IPS-11a (cell line): Measurements from ENCODE around the gene SCAMP2.

ENCODE experiments used
- H3K4me3 ChIP-seq: one replicate; pipeline ENCODE4 v1.5.1; 2013; ENCODE audit warnings: low read depth, low read length, control low read depth

Gene SCAMP2

DNA sequence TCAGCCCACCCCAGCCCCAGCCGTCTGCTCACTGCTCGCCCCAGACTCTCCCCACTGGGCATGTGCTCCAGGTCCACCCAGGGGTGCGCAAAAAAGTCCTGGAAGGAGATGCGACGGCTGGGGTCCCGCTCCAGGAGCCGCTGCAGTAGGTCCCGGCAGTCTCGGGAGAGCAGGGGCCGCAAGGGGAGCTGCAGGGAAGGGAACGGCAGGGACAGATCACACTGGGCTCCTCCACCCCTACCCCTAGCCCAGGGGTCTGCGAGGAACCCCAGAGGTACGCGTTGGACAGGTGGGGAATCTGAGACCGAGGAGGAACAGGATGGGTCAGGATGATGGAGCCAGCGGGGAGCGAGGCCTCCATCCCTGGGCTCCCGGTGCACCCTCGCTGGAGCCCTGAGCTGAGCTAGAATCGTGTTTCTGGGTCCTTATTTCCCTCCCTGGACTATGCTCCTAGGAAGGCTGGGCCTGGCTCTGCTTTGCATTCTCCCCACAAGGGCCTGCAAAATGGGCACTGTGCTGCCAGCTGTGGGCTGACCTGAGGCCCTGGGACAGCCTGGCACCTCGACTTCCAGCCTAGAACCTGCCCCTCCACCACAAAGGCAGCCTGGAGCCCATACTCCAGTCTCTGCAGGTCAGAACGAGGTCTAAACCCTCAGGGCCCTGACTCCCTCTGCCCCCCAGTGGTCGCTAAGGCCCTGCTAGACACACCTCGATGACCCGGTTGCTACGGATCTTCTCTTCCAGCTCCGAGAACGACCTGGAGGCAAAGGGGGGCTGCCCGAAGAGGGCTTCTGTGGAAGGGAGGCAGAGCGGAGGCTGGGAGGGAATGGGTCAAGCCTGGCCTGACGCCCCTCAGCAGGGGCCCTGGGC, 33.4 kb downstream of the SCAMP2 start:
- H3K4me3 ChIP-seq: no peak overlapping the region

DNA sequence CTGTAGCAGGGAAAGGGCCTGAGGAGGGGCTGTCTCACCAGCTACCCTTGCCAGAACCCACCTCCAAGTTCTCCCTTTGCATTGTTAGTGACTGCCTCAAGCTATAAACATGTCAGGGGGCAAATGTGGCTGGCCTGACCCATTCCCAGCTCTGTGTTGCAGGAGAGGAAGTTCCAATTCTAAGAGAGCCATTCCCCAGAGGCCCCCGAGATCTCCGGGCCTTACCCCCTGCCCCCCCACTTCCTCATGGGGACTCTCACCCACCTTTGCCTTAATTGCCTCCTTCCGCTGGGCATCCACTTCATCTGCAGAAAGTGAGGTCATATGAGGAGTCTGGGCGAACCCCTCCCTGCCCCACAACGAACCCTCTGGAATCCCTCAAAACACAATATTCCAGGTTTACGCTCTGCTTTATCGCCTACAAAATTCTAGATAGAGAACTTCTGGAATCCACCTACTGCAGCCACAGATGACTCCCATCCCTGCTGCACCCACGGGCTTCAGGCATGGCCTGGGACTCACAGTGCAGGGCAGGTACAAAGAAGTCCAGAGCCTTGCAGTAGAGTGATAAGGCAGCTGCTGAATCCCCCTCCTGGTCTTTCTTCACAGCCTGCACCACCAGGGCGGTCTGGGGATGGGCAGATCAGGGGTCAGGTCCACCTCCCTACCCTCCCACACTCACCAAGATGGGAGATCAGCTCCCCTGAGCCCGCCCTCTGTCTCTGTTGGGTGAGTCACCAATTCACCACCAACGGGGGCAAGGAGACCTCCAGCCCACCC, 34.2 kb downstream of the SCAMP2 start:
- no peak overlapping the region for H3K4me3 ChIP-seq

DNA sequence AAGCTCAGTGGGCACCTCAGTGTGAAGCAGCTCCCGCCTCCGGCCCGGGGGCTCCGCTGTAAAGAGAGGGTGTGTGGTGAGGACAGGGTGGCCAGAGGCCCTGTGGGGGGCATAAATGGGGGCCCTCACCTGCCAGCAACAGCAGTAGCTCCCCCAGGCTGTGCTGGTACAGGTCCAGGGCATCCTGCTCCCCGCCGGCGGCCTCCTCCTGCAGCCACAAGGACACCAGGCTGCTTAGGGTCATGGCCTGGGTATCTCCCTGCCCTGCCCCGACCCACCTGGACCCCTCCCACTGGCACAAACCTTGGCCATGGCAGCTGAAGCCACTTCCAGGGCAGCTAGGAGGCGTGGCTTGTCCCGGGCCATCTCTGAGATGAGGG, 35.0 kb downstream of the SCAMP2 start:
- no peak overlapping the region for H3K4me3 ChIP-seq

DNA sequence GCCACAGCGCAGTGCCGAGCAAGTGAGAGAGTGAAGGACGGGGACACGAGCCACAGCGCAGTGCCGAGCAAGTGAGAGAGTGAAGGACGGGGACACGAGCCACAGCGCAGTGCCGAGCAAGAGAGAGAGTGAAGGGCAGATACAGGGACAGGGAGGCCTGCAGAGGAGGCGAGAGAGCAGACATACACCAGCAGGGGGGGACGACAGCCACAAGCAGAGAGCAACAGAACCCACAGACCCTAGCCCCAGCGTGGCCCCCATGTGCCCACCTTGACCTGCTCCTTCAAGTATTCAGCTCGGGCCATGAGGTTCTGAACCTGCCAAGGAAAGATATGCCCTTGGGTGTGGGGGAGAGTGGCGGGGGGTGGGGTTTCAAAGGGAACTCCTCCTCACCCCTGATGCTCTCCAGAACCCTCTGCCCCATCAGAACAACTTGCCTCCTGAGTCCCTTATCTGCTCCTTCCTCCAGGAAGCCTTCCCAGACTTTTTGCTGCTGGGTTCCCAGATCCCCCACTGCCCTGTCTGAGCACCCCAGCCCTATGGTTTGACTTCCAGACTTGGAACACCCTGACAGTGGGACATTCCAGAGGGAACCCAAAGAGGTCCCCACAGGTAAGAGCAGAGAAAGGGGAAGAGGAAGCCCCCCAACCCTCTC, 35.6 kb downstream of the SCAMP2 start:
- no peak overlapping the region for H3K4me3 ChIP-seq

DNA sequence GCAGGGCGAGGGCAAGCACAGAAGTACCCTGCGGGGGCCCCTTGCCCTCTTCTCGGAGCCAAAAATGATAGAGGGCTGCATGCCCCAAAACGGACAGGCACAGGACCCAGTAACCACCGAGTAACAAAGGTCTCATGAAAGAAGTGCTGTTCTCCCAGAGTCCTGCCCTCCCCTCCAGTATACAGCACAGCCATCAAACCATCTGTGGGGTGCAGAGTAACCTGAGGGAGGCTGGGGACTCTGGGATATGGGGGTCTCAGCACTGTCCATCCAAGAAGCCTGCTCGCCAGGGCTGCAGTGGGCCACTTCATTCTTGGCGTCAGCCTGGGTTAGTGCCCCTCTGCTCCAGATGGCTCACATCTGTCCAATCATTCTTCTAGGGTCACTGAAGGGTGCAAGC, 36.3 kb downstream of the SCAMP2 start:
- no peak overlapping the region for H3K4me3 ChIP-seq

DNA sequence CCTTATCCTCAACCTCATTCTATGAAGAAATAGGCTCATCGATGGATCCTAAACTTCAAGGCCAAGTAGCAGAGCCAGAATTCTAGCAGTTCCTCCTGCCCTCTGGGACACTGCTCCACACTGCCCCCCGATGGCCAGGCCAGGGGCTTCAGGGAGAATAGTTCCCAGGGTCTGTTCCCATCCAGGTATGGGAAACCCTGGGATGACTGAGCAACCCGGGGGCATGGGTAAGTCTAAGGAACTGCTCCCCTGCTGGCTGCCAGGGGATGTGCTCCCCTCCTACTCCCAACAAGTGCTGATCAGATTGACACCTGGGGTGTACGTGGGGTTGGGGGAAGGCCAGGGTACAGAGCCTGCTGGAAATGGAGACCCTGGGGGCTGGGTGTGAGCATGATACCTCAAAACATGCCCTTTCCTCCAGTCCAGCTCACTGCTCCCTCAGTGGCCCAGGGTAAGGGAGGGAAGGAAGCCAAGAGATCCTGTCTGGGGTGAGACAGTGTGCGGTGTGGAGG, 37.8 kb downstream of the SCAMP2 start:
- no peak overlapping the region for H3K4me3 ChIP-seq

DNA sequence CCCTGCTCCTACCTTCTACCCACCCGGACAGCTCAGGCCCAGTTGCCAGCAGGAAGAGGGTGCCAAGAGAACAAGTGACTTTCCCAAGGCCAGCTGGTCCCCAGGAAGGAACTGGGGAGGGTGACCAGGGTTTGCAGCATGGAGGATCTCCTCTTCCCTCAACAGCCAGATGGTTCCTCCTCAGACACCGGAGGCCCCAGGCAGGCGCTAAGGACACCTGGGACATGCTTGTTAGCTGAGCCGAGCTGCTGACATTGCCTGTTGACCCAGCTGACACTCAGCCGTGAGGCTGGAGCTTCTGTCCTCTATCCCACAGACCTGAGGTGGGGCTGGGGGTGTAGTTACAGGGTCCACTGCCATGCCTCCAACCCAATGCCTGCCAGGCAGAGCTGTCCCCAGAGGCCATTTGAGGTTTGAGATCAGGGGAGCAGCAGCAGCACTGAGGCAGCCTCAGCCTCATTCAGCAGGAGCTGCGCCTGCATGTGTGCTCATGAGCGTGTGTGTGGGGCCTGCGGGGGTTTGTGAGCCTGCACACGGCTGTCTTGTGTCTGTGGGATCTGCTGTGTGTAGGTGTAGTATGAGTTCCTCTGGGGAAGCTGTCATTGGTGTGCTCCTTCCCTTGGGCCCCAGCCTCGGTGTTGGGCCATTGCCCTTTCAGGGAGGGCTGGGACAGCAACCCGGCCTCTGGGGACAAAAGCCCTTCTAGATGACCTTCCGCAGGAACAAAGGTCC, 39.6 kb downstream of the SCAMP2 start:
- no peak overlapping the region for H3K4me3 ChIP-seq

DNA sequence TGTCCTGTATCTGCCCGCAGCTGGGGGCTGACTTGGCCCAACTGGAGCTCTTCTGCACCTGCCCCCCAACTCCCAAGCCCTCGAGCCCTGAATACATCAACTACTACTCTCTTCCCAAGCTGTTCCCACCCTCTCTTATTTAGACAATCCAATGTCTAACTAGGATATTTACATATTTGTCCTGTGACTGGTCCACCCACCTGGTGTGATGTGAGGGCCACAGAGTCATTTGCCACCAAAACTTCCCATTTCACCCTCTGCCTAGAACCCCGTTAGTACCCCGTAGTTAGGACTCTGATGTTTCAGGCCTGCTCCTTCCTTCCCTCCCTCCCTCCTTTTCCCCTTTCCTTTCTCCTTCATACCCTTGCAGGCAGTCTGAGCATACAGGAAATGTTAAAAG, 40.3 kb downstream of the SCAMP2 start:
- no peak overlapping the region for H3K4me3 ChIP-seq

DNA sequence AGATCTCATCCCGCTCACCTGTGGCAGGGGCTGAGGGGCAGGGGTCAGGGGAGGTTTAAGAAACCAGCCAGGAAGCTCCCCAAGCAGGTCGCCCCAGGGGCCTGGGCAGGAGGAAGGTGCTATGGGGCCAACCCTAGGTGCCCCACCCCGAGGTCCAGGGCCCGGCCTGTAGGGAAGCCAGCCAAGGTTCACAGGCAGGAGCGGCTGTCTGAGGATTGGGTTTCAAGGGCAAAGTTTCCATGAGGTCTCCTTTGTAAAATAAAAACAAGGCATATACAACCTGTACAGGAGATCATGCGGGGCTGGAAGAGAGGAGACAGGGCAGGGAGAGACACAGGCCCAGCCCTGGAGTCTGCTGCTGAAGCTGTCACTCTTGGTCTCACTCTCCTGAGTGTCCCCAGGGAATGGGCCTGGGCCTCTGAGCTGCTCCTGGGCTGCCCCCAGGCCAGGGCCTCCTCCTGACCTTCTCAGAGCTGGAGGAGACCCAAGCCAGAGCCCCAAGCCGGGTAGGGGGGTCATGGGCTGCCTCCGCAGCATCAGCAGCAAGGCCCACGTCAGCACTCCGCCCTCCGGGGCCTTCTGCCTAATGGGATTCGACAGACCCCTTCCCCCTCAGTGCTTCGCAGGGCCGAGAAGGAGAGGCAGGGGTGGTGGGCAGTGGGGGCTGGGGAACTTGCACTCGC, 41.2 kb downstream of the SCAMP2 start:
- H3K4me3 ChIP-seq: no peak overlapping the region

DNA sequence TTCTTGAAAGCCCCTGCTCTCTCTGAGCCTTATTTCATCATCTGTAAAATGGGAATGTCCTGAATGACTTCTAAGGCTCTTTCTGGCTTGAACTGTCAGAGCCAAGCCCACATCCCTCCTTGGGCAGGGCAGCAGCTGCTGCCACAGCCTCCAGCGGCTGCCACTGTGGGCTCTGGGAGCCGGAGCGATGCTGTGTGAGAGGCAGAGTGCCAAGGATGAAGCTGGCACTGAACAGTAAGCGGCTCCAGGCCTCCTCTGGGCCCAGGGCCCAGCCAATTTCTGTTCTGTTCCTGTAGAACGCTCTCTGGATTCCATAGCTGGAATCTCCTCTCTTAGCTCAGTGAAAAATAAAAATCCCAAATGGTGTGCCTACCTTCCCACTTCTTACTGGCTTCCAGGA, 42.3 kb downstream of the SCAMP2 start:
- no peak overlapping the region for H3K4me3 ChIP-seq

DNA sequence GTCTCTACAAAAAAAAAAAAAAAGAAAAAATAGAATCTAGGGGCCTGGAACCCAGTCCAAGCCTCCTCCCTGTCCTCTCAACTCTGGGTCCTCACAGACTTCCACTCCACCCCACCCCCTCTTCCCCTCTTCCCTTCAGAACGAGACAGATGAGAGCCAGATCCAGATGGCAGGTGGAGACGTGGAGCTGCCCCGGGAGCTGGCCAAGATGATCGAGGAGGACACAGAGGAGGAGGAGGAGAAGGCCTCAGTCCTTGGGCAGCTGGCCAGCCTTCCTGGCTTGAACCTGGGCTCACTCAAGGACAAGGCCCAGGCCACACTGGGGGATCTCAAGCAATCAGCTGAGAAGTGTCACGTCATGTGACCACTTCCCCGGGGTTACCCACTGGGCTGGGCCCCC, 43.2 kb downstream of the SCAMP2 start:
- no peak overlapping the region for H3K4me3 ChIP-seq

DNA sequence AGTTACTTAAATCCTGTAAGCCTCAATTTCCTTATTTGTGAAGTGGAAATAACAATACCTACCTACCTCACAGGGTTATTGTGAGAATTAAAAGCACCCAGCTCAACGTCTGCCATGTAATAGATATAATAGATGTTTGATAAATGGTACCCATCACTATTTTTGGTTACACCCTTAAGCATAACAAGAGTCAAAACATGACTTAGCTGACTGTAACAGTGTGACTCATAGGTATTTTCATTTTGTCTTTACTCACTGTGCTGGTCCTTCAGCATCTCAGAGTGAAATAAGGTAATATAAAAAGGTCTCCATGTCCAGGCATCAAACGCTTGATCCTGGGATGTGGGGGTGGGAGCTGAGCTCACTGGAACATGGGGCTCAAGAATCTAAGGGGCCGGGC, 43.7 kb downstream of the SCAMP2 start:
- no peak overlapping the region for H3K4me3 ChIP-seq

DNA sequence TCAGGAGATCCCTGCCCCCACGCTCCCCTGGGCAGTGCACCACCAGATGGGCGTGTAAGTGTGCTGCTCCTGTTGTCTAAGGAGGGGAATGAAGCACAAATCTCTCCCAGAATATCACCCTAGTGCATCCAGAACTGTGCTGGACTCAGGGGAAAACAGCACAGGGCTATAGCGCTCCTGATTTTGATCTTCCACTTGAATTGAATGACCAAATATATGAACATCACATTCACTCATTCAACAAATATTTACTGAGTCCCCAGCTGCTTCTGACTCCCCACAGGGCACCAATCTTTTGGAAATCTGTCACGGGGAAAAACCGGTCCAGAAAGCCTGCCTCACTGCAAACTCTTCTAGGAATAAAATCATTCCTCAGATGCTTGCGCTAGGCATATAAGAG, 44.3 kb downstream of the SCAMP2 start:
- no peak overlapping the region for H3K4me3 ChIP-seq

DNA sequence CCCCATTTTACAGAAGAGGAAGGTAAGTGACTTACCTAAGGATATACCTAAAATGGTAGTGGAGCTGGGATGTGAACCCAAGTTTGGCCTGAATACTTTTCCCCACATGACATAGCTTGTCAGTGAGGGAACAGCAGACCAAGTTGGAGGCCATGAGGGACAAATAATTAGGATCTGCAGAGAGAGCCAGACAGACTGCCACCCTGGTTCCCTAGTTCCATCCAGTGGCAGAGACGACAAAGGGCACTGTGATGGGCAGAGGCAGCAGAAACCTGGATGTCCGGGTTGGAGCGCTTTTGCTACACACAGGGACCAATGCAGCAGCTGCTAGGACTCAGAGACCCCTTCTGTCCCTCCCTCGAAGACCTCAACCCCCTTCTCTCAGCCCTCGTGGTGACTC, 45.6 kb downstream of the SCAMP2 start:
- H3K4me3 ChIP-seq: no peak overlapping the region

DNA sequence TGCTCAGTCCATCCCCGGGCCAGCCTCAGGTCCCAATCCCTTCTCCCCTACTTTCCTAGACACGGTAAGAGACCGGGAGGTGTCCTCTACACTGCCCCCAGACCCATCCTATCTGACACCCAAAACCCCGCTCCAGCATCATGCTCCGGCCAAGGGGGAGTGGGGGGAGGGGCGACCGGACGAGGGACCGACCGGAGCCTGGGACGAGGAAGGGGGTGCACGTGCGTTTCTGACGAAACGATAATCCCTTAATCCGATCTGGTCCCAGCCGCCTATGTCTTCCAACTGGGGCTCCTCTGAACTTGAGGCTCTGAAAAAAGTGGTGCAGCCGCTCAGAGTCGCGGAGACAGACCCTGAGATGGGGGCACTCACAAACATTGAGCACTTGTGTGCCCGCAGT, 46.2 kb downstream of the SCAMP2 start:
- H3K4me3 ChIP-seq: no peak overlapping the region

DNA sequence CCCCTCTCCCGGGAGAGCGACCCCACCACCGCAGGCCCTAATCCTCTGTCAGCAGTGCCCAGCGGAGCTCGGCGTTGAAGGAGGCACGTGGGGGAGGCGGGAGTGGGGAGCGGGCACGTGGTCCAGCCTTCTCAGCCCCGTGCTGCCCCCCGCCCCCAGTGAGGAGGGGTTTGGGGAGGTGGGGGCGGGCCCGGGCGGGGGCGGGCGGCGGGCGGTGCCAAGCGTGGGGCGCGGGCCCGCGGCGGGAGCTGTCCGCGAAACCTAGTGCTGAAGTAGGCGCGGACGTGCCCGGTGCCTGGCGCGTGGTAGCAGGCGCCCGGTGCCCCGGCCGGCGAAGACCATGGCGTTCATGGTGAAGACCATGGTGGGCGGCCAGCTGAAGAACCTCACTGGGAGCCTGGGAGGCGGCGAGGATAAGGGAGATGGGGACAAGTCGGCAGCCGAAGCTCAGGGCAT, 46.8 kb downstream of the SCAMP2 start, which contains the start of gene CPLX3:
Gene CPLX3 (plus strand): TSS at position 264 of the 456 bp plus-strand sequence. CDS start 77 bp downstream, at position 341.
- H3K4me3 ChIP-seq: no peak within 1 kb of the TSS

DNA sequence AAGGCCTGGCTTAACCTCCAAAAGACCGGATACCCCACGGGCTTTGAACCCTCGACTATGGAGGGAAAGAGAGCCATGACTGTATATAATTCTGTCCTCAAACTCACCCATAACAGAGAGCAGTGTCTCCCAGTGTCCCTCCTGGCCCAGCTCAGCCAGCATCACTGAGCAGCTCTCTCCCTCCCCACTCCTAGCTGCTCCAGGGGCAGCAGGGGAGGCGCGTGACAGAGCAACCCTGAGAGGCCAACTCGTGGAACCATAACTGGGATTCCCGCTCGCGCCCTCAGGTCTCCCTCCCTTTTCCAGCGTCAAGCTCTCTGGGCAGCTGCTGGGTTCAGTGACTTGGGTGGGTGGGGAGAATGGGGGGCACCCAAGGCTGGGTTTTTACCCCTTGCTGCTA, 47.3 kb downstream of the SCAMP2 start:
- no peak overlapping the region for H3K4me3 ChIP-seq

DNA sequence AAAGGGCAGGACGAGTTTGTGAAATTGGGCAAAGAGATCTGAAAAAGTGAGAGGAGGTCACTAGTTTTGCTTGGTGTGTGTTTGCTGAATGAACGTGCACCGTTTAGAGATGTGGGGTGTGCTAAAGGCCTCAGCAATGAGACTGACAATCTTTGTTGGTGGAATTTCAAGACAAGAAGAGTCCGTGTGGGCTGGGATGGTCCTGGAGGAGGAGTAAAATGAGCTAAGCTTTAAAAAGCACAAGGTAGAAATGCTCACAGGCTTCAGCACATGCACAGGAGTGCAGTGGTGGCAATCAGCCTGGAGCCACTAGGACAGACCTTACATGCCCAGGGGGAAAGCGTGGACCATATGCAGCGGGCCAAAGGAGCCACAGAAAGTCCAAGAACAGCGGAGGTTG, 48.2 kb downstream of the SCAMP2 start:
- no peak overlapping the region for H3K4me3 ChIP-seq

DNA sequence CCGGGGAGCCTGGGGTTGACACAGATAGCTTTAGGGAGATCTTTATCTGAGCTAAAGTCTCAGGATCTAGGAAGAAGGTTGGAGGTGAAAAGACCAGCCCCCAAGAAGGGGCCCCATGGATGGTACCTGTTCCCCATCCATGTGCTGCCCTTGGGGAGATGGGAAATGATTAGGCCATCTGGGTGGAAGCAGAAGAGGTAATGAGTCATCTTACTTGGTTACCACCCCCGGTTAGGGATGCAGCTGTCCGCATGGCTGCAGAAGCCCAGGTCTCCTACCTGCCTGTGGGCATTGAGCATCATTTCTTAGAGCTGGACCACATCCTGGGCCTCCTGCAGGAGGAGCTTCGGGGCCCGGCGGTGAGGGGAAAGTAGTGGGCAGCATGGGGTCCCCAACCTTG, 49.8 kb downstream of the SCAMP2 start:
- no peak overlapping the region for H3K4me3 ChIP-seq

DNA sequence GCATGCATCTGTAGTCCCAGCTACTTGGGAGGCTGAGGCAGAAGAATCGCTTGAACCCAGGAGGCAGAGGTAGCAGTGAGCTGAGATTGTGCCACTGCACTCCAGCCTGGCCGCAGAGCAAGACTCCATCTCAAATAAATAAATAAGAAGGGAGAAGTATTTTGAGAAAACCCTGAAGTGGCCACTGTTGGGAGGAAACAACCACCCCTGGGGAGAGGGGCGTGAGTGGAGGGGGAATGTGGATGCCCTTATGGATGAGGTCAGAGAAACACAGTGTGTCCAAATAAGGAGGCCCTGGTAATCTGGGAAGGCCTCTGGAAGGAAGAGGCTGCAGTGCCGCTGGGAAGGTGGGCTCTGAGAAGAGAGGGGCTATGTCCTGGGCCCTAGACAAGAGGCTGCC, 50.9 kb downstream of the SCAMP2 start:
- no peak overlapping the region for H3K4me3 ChIP-seq
